AG09309 (cell line): ENCODE results near the gene GTF3C5.

Experiments used
- DNase-seq: peaks from one replicate; pipeline ENCODE4 v3.0.0-alpha.2; 2010; ENCODE audit warnings: low read depth
- H3K4me3 ChIP-seq: 2 replicates; pipeline ENCODE4 v1.5.1; 2011; ENCODE audit warnings: mild to moderate bottlenecking, low read depth, low read length, moderate library complexity; ENCODE audit not compliant: control insufficient read depth
- TF ChIP-seq, protein P1 (sequence below): IDR thresholded peaks from 2 replicates; pipeline ENCODE4 v1.5.1; 2011; ENCODE audit warnings: mild to moderate bottlenecking, low read depth, low read length, inconsistent platforms; ENCODE audit not compliant: insufficient read depth, control insufficient read depth; ENCODE audit errors: missing control alignments

GTF3C5 gene

DNA sequence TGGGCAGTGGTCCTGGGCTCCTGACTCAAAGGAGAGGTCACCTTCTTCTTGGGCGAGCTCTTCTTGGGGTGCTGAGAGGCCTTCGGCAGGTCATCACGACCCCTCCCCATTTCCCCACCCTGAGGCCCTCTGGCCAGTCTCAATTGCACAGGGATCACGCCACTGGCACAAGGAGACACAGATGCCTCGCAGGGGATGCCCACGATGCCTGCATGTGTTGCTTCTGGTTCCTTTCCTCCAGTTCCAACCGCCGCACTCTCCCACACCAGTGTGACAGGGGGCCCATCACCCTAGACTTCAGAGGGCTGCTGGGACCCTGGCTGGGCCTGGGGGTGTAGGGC is 32.3 kb downstream of the GTF3C5 start:
- H3K4me3 ChIP-seq: no peak overlapping the region
- no peak for DNase-seq
- TF ChIP-seq, protein P1, sequence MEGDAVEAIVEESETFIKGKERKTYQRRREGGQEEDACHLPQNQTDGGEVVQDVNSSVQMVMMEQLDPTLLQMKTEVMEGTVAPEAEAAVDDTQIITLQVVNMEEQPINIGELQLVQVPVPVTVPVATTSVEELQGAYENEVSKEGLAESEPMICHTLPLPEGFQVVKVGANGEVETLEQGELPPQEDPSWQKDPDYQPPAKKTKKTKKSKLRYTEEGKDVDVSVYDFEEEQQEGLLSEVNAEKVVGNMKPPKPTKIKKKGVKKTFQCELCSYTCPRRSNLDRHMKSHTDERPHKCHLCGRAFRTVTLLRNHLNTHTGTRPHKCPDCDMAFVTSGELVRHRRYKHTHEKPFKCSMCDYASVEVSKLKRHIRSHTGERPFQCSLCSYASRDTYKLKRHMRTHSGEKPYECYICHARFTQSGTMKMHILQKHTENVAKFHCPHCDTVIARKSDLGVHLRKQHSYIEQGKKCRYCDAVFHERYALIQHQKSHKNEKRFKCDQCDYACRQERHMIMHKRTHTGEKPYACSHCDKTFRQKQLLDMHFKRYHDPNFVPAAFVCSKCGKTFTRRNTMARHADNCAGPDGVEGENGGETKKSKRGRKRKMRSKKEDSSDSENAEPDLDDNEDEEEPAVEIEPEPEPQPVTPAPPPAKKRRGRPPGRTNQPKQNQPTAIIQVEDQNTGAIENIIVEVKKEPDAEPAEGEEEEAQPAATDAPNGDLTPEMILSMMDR: no peak

DNA sequence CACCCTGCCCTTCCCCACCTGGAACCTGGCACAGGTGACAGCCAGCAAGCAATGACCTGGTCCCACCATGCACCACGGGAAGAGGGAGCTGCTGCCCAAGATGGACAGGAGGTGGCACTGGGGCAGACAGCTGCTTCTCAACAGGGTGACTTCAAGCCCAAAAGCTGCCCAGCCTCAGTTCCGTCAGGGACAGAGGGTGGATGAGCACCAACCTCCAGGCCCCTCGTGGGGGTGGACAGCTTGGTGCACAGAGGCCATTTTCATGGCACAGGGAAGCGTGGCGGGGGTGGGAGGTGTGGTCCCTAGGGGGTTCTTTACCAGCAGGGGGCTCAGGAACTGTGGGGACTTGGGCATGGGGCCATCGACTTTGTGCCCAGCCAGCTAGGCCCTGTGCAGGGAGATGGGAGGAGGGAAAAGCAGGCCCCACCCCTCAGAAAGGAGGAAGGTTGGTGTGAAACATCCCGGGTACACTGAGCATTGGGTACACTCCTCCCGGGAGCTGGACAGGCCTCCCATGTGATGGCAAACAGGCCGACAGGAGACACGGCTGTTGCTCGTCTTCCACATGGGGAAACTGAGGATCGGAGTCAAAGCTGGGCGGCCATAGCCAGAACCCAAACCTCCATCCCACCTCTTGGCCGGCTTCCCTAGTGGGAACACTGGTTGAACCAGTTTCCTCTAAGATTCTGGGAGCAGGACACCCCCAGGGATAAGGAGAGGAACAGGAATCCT is 32.9 kb downstream of the GTF3C5 start:
- H3K4me3 ChIP-seq: no peak overlapping the region
- no peak for DNase-seq
- TF ChIP-seq, protein P1: no peak

DNA sequence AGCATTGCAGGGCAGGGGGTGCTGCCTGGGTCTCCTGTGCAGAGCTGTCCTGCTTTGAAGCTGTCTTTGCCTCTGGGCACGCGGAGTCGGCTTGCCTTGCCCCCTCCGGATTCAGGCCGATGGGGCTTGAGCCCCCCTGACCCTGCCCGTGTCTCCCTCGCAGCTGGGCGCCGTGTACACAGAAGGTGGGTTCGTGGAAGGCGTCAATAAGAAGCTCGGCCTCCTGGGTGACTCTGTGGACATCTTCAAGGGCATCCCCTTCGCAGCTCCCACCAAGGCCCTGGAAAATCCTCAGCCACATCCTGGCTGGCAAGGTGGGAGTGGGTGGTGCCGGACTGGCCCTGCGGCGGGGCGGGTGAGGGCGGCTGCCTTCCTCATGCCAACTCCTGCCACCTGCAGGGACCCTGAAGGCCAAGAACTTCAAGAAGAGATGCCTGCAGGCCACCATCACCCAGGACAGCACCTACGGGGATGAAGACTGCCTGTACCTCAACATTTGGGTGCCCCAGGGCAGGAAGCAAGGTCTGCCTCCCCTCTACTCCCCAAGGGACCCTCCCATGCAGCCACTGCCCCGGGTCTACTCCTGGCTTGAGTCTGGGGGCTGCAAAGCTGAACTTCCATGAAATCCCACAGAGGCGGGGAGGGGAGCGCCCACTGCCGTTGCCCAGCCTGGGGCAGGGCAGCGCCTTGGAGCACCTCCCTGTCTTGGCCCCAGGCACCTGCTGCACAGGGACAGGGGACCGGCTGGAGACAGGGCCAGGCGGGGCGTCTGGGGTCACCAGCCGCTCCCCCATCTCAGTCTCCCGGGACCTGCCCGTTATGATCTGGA is 33.7 kb downstream of the GTF3C5 start:
- TF ChIP-seq, protein P1: no peak
- DNase-seq: no peak
- H3K4me3 ChIP-seq: no peak overlapping the region

DNA sequence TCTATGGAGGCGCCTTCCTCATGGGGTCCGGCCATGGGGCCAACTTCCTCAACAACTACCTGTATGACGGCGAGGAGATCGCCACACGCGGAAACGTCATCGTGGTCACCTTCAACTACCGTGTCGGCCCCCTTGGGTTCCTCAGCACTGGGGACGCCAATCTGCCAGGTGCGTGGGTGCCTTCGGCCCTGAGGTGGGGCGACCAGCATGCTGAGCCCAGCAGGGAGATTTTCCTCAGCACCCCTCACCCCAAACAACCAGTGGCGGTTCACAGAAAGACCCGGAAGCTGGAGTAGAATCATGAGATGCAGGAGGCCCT is 34.2 kb downstream of the GTF3C5 start:
- TF ChIP-seq, protein P1: no peak
- no peak for DNase-seq
- no peak overlapping the region for H3K4me3 ChIP-seq

DNA sequence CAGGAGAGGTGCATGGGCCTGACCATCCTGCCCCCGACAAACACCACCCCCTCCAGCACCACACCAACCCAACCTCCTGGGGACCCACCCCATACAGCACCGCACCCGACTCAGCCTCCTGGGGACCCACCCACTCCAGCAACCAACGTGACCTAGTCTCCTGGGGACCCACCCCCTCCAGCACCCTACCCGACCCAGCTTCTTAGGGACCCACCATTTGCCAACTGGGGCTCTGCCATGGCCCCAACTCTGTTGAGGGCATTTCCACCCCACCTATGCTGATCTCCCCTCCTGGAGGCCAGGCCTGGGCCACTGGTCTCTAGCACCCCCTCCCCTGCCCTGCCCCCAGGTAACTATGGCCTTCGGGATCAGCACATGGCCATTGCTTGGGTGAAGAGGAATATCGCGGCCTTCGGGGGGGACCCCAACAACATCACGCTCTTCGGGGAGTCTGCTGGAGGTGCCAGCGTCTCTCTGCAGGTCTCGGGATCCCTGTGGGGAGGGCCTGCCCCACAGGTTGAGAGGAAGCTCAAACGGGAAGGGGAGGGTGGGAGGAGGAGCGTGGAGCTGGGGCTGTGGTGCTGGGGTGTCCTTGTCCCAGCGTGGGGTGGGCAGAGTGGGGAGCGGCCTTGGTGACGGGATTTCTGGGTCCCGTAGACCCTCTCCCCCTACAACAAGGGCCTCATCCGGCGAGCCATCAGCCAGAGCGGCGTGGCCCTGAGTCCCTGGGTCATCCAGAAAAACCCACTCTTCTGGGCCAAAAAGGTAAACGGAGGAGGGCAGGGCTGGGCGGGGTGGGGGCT is 35.6 kb downstream of the GTF3C5 start:
- no peak for DNase-seq
- H3K4me3 ChIP-seq: no peak overlapping the region
- TF ChIP-seq, protein P1: no peak

DNA sequence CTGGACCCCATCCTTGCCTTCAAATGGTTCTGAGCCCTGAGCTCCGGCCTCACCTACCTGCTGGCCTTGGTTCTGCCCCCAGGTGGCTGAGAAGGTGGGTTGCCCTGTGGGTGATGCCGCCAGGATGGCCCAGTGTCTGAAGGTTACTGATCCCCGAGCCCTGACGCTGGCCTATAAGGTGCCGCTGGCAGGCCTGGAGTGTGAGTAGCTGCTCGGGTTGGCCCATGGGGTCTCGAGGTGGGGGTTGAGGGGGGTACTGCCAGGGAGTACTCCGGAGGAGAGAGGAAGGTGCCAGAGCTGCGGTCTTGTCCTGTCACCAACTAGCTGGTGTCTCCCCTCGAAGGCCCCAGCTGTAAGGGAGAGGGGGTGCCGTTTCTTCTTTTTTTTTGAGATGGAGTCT is 36.2 kb downstream of the GTF3C5 start:
- TF ChIP-seq, protein P1: no peak
- no peak for DNase-seq
- no peak overlapping the region for H3K4me3 ChIP-seq
